ENCODE data around the gene KLHL26.

Gene KLHL26

DNA sequence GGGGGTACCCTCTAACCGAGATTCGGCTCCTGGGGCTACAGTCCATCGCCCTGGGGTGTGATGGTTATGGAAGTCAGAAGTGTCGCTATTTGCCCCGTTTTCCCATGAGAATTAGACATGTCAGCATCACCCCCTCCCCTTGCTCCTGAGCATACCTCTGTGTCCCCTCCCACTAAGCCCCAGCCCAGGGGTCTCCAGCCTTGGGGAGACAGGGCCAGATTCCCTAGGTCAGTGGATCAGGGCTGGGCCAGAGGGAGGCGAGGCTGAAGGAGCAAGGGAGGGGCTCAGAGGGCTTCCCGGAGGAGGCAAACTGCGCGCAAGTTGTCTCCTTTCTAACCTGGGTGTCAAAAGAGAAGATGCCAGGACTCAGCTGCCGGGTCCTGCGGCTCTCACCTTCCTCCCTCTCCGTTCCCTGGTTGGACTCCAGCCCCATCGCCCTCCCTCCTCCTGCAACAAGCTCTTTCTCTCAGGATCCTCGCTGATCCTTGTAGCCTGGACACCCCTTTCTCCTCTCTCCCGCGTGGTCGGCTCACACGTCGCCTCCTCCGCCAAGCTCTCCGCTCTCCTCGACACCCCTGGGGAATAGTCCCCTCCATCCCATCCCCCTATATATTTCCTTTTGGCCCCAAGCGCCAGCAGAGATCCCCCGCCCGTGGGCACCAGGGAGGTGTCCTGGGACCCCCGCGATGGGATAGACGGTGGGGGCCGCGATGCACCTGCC is 24.6 kb upstream of the KLHL26 start:
- TF ChIP-seq, protein P1, sequence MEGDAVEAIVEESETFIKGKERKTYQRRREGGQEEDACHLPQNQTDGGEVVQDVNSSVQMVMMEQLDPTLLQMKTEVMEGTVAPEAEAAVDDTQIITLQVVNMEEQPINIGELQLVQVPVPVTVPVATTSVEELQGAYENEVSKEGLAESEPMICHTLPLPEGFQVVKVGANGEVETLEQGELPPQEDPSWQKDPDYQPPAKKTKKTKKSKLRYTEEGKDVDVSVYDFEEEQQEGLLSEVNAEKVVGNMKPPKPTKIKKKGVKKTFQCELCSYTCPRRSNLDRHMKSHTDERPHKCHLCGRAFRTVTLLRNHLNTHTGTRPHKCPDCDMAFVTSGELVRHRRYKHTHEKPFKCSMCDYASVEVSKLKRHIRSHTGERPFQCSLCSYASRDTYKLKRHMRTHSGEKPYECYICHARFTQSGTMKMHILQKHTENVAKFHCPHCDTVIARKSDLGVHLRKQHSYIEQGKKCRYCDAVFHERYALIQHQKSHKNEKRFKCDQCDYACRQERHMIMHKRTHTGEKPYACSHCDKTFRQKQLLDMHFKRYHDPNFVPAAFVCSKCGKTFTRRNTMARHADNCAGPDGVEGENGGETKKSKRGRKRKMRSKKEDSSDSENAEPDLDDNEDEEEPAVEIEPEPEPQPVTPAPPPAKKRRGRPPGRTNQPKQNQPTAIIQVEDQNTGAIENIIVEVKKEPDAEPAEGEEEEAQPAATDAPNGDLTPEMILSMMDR (IDR thresholded peaks at IDR 0.05), result no peak
- no peak overlapping the region for H3K27ac ChIP-seq
- no peaks in the 10 kb centered on the region for H3K9me3 ChIP-seq
- H3K36me3 ChIP-seq, result no peaks in the 10 kb centered on the region
- H3K4me1 ChIP-seq (ENCODE audit: control insufficient read depth in 1 of 2, insufficient read depth in 1 of 2, low read depth in 1 of 2, low read length in 1 of 2), result peaks cover 0 to 6% of the 10 kb centered on the region in 2 experiments
- no peak overlapping the region for H3K4me3 ChIP-seq (ENCODE audit: low read depth in 1 of 2, low read length in 1 of 2)
- peaks cover 100% of the 10 kb centered on the region for H3K27me3 ChIP-seq

DNA sequence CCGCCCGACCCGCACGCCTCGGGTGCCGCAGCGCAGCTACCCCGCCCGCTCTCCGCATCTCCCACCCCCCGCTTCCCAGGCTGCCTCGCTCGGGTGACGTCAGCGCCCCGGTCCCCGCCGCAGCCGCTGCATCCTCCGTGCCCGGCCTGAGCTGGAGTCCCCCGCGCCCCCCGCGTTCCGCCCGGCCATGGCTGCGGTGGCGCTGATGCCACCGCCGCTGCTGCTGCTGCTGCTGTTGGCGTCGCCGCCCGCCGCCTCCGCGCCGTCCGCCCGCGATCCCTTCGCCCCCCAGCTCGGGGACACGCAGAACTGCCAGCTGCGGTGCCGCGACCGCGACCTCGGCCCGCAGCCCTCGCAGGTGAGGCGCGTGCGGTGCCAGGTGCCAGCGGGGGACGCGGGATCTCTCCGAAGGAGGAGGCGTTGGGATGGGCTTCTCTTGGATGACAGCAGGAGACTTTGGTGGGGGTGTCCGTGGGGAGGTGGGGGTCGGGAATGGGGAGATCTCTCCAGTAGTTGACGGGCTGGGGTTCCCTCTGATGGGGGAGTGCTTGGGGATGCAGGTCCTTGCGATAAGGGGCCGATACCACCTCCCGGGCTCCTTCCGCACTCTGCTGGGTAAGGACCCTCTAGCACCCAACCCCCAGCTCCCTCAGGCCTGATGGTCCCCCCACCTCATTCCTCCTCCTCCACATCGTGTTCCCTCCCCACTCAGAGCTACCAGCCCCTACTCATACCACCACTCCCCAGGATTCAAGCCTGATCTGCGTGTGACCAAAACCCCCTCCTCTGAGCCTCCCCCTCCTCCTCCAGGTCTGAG is 23.8 kb upstream of the KLHL26 start, which contains the start of gene TMEM59L:
TMEM59L (plus strand) TSS at position 99 of the 817 bp plus-strand sequence; CDS start at position 188, 89 bp downstream.
- Histone ChIP-seq H3K4me1 (ENCODE audit: control insufficient read depth in 1 of 2, insufficient read depth in 1 of 2, low read depth in 1 of 2, low read length in 1 of 2) (peaks cover 0 to 6% of the 10 kb centered on the region in 2 experiments), H3K27me3 (peaks cover 100% of the 10 kb centered on the region), H3K4me3 (ENCODE audit: low read depth in 1 of 2, low read length in 1 of 2) (no peak within 1 kb of the TSS), H3K27ac (no peak within 1 kb of the TSS), H3K36me3 (no peaks in the 10 kb centered on the region), H3K9me3 (no peaks in the 10 kb centered on the region)
- TF ChIP-seq, protein P1 (IDR thresholded peaks at IDR 0.05), result no peak

DNA sequence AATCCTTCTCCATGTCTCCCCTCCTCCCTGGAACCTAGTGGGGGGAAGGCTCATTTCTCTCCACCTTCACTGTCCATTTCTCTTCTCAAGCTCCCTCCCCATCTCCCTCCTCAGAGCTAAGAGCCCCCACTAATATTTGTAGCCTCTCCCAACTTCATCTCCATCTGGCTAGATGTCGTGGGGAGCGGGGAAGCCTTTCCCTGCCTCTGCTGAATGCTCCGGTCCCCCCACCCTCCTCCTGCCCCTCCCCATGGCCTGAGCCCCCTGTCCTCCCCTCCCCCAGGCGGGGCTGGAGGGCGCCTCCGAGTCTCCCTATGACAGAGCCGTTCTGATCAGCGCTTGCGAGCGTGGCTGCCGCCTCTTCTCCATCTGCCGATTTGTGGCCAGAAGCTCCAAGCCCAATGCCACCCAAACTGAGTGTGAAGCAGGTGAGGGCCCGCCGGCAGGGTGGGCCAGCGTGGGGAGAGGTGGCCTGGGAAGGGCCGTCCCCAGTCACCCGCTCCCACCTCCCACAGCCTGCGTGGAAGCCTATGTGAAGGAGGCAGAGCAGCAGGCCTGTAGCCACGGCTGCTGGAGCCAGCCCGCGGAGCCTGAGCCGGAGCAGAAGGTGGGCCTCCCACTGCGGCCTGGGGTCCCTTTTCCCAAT is 23.1 kb upstream of the KLHL26 start:
- H3K27ac ChIP-seq, result no peak overlapping the region
- no peaks in the 10 kb centered on the region for H3K9me3 ChIP-seq
- no peaks in the 10 kb centered on the region for H3K36me3 ChIP-seq
- peaks cover 0 to 6% of the 10 kb centered on the region in 2 experiments for H3K4me1 ChIP-seq (ENCODE audit: control insufficient read depth in 1 of 2, insufficient read depth in 1 of 2, low read depth in 1 of 2, low read length in 1 of 2)
- H3K4me3 ChIP-seq (ENCODE audit: low read depth in 1 of 2, low read length in 1 of 2), result no peak overlapping the region
- TF ChIP-seq, protein P1 (IDR thresholded peaks at IDR 0.05), result no peak
- peaks cover 96% of the 10 kb centered on the region for H3K27me3 ChIP-seq

DNA sequence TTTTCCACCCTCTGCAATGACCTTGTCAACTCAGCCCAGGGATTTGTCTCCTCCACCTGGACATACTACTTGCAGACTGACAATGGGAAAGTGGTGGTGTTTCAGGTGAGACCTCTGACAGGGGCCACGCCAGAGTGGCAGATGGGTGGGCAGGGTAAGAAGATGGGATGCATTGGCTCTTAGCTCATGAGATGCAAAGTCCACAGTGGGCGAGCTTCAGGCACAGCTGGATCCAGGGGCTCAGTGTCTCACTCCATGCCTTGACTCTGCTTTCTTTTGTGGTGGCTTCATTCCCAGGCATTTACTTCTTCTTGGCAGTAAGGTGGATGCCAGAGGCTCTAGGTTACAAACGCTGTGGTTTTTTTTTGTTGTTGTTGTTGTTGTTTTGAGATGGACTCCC is 20.8 kb upstream of the KLHL26 start:
- H3K27me3 ChIP-seq, result peaks cover 93% of the 10 kb centered on the region

DNA sequence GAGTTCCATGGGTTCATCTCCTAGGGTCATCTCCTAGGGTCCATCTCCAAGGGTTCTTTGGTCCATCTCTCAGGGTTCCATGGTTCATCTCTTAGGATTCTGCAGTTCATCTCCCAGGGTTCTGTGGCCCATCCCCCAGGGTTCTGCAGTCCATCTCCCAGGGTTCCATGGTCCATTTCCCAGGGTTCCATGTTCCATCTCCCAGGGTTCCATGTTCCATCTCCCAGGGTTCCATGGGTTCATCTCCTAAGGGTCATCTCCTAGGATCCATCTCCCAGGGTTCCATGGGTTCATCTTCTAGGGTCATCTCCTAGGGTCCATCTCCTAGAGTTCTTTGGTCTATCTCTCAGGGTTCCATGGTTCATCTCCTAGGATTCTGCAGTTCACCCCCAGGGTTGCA is 19.3 kb upstream of the KLHL26 start:
- Histone ChIP-seq H3K9me3 (no peaks in the 10 kb centered on the region), H3K4me1 (ENCODE audit: control insufficient read depth in 1 of 2, insufficient read depth in 1 of 2, low read depth in 1 of 2, low read length in 1 of 2) (peaks cover 0 to 5% of the 10 kb centered on the region in 2 experiments)
- TF ChIP-seq, protein P1 (IDR thresholded peaks at IDR 0.05), result no peak

More for the DNA sequence above, 20.8 kb upstream of the KLHL26 start:
- H3K36me3 ChIP-seq, result no peaks in the 10 kb centered on the region
- H3K27ac ChIP-seq, result no peak overlapping the region
- H3K4me1 ChIP-seq (ENCODE audit: control insufficient read depth in 1 of 2, insufficient read depth in 1 of 2, low read depth in 1 of 2, low read length in 1 of 2), result peaks cover 0 to 6% of the 10 kb centered on the region in 2 experiments
- TF ChIP-seq, protein P1 (IDR thresholded peaks at IDR 0.05), result no peak
- no peaks in the 10 kb centered on the region for H3K9me3 ChIP-seq
- no peak overlapping the region for H3K4me3 ChIP-seq (ENCODE audit: low read depth in 1 of 2, low read length in 1 of 2)

More for the DNA sequence above, 19.3 kb upstream of the KLHL26 start:
- Histone ChIP-seq H3K27me3 (peaks cover 90% of the 10 kb centered on the region), H3K4me3 (ENCODE audit: low read depth in 1 of 2, low read length in 1 of 2) (no peak overlapping the region), H3K36me3 (no peaks in the 10 kb centered on the region), H3K27ac (no peak overlapping the region)
